ENCODE results near the gene DLX1. TPM values are rescaled to one million over a fixed set of nuclear protein-coding genes. Genes with fewer than 3 reads are reported as not detected.
A peak's percentile ranks its signal among the peaks of the same experiment; 100 is the strongest.

The DLX1 gene
- total RNA-seq, 4 donors from 2014 or later, result 0.19 to 1.6 (median 0.44) TPM; not detected in 1

- WGBS, result 28% methylated on average over 14 of the region's 14 CpGs
- Histone ChIP-seq H3K4me1 (peaks cover 53% of the 10 kb centered on the region), H3K27ac (no peak overlapping the region), H3K4me3 (no peak overlapping the region), H3K36me3 (no peaks in the 10 kb centered on the region), H3K27me3 (peaks cover 88% of the 10 kb centered on the region), H3K9me3 (no peaks in the 10 kb centered on the region)
- DNase-seq (ENCODE audit: low spot score in 2 of 2), result no peak
- TF ChIP-seq POLR2A (IDR thresholded peaks at IDR 0.05), result no peak
- no peak for TF ChIP-seq POLR2AphosphoS5 (IDR thresholded peaks at IDR 0.05)
- TF ChIP-seq, protein P1, sequence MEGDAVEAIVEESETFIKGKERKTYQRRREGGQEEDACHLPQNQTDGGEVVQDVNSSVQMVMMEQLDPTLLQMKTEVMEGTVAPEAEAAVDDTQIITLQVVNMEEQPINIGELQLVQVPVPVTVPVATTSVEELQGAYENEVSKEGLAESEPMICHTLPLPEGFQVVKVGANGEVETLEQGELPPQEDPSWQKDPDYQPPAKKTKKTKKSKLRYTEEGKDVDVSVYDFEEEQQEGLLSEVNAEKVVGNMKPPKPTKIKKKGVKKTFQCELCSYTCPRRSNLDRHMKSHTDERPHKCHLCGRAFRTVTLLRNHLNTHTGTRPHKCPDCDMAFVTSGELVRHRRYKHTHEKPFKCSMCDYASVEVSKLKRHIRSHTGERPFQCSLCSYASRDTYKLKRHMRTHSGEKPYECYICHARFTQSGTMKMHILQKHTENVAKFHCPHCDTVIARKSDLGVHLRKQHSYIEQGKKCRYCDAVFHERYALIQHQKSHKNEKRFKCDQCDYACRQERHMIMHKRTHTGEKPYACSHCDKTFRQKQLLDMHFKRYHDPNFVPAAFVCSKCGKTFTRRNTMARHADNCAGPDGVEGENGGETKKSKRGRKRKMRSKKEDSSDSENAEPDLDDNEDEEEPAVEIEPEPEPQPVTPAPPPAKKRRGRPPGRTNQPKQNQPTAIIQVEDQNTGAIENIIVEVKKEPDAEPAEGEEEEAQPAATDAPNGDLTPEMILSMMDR (IDR thresholded peaks at IDR 0.05), result no peak
- no peak for TF ChIP-seq EP300 (IDR thresholded peaks at IDR 0.05)
Measured at GRCh38 chr2:172082105-172082943, 3.0 kb upstream of the DLX1 start.

GRCh38 chr2:172082944-172083627 lies 2.2 kb upstream of the DLX1 start:
- TF ChIP-seq POLR2A (IDR thresholded peaks at IDR 0.05) (no peak), EP300 (IDR thresholded peaks at IDR 0.05) (no peak), POLR2AphosphoS5 (IDR thresholded peaks at IDR 0.05) (no peak)
- TF ChIP-seq, protein P1 (IDR thresholded peaks at IDR 0.05), result no peak
- Histone ChIP-seq H3K9me3 (no peaks in the 10 kb centered on the region), H3K36me3 (no peaks in the 10 kb centered on the region), H3K4me1 (peaks cover 58% of the 10 kb centered on the region), H3K27me3 (peaks cover 96% of the 10 kb centered on the region), H3K4me3 (peak overlapping the region; percentile 1), H3K27ac (no peak overlapping the region)
- WGBS, result 10% methylated on average over 40 of the region's 42 CpGs
- DNase-seq (ENCODE audit: low spot score in 2 of 2), result peak in 1 of 2 donors; percentile 79

- TF ChIP-seq, protein P1 (IDR thresholded peaks at IDR 0.05), result no peak
- no peak for TF ChIP-seq POLR2A (IDR thresholded peaks at IDR 0.05)
- no peak for TF ChIP-seq EP300 (IDR thresholded peaks at IDR 0.05)
- TF ChIP-seq POLR2AphosphoS5 (IDR thresholded peaks at IDR 0.05), result no peak
- H3K9me3 ChIP-seq, result no peaks in the 10 kb centered on the region
- H3K27ac ChIP-seq, result no peak overlapping the region
- 21% methylated on average over 23 of the region's 23 CpGs for whole genome bisulfite sequencing
- H3K27me3 ChIP-seq, result peaks cover 100% of the 10 kb centered on the region
- no peaks in the 10 kb centered on the region for H3K36me3 ChIP-seq
- DNase-seq (ENCODE audit: low spot score in 2 of 2), result no peak
- H3K4me3 ChIP-seq, result peak overlapping the region; percentile 1
- peaks cover 58% of the 10 kb centered on the region for H3K4me1 ChIP-seq
Measured at GRCh38 chr2:172083628-172084394, 1.5 kb upstream of the DLX1 start.

GRCh38 chr2:172084395-172084644 lies 987 bp upstream of the DLX1 start:
- Histone ChIP-seq H3K36me3 (no peaks in the 10 kb centered on the region), H3K27ac (no peak overlapping the region), H3K4me1 (peaks cover 58% of the 10 kb centered on the region), H3K27me3 (peaks cover 100% of the 10 kb centered on the region), H3K9me3 (no peaks in the 10 kb centered on the region), H3K4me3 (peak overlapping the region; percentile 59)
- 7% methylated on average over 16 of the region's 17 CpGs for WGBS
- DNase-seq (ENCODE audit: low spot score in 2 of 2), result no peak
- TF ChIP-seq, protein P1 (IDR thresholded peaks at IDR 0.05), result no peak
- no peak for TF ChIP-seq POLR2AphosphoS5 (IDR thresholded peaks at IDR 0.05)
- TF ChIP-seq POLR2A (IDR thresholded peaks at IDR 0.05), result no peak
- no peak for TF ChIP-seq EP300 (IDR thresholded peaks at IDR 0.05)
